ENCODE results near the gene HTR2A.
"Not testable (repeated sequence)": the region's sequence is repeated elsewhere in the genome, so short reads cannot be mapped to it uniquely, and the experiment has no call there.

The HTR2A gene

GRCh38 chr13:46866150-46866549 lies 30.7 kb downstream of the HTR2A start:
- no peak for DNase-seq

- no peak for DNase-seq
These were observed 31.9 kb downstream of the HTR2A start for GRCh38 chr13:46864941-46865340.

DNA sequence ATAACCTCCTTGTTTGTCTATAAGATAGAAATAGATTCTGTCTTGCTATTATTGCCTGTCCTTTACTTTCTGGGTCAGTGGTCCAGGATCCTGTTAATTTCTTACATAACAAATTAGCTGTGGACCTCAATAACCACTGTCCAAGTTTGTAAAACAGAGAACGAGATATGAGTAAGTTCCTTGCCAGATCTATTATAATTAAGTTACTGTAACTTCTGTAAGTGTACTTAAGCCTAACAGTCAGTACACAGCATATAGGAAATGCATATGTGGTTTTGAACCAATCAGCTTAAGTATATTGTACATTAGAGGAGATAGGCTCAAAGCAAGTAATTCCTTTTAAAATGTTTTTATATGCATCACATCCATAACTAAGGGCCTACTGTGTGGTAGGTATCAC lies 34.9 kb downstream of the HTR2A start:
- DNase-seq: no peak

DNA sequence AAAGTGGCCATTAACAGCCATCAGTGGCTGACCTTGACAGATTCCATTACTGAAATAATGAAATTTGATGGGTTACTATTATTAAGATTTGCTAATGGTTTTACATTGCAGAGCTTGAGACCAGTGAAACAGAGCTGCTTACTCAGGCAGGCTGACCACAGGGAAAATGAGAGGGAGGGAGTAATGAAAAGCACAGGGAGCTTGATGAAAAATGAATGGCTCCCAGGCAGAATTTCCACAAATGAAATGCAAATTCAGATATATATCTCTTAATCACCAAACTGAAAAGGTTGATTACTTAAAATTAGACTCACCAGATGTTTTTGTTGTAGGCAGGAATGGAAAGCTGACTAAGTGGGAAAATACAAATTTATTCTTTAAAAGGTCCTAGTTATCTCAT lies 36.1 kb downstream of the HTR2A start:
- no peak for DNase-seq

GRCh38 chr13:46858776-46859175 lies 38.1 kb downstream of the HTR2A start:
- DNase-seq: no peak

GRCh38 chr13:46858163-46858562 lies 38.7 kb downstream of the HTR2A start:
- DNase-seq: no peak

DNA sequence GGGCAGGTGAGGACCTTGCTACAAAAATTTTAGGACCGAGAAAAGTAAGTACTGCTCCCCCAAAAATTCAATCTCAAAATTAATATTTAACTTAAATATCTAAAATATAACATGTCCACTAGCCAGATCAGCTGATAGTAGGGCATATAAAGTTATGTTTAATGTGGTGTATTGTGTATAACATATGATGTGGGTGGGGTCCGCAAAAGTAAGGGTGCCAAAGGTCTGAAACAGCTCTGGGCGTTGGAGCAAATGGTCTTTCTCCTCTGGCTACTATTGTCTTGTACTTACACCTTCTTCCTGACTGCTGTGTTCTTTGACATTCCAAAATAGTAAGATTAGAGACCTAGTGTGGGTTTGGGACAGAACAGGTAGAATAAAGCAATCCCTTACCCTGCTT lies 41.2 kb downstream of the HTR2A start:
- DNase-seq: no peak

- no peak for DNase-seq
These were observed 41.7 kb downstream of the HTR2A start for GRCh38 chr13:46855166-46855565.

DNA sequence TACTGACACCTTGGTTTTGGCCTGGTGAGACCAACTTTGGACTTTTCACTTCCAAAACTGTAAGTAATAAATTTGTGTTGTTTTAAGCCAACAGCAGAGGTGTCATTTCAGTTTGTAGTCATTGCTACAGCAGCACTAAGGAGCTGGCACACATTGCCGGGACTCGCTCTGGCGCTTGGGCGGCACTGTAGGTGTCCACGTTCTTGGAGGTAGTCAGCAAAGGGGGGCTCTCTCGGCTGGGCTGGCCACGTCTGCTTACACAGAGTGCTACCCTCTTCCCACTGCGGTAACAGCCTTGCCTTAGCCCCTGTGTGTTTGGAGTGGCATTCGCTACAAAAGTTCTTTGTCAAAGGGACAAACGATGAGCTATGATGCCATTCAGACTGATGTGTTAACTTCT lies 44.7 kb downstream of the HTR2A start:
- no peak for DNase-seq

DNA sequence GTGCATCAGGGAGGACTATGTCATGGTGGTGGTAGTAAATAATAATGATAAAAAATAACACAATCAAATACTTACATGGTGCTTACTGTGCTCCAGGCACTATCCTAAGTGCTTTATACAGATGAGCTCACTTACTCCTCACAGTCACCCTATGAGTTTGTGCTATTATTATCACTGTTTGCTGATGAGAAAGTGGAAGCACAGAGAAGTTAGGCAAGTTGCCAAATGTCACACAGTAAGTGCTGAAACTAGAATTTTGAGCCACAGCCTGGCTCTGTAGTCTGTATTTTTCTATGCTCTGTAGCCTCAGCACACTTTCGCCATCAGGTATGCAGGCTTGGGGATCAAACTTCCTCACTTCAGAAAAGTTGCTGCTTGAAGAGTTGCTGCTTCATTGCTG lies 46.6 kb downstream of the HTR2A start:
- DNase-seq: no peak

DNA sequence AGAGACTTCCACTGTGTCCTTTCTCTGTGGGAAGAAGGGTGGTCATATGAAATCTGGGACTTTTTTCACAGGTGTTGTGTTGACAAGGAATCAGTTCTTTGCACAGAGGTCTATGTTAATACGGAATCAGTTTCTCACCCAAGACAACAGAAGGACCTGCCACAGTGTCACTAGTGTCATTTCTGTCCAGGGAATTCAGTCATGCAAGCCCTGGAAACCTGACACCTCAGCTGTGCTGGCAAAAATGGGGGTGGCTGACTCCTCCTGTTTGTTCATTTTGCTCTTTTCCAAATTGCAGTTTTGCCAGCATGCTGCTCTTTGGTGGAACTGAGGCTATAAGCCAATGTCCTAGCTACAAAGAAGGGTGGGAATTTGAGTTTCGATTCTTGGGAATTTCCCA lies 50.1 kb downstream of the HTR2A start:
- no peak for DNase-seq

DNA sequence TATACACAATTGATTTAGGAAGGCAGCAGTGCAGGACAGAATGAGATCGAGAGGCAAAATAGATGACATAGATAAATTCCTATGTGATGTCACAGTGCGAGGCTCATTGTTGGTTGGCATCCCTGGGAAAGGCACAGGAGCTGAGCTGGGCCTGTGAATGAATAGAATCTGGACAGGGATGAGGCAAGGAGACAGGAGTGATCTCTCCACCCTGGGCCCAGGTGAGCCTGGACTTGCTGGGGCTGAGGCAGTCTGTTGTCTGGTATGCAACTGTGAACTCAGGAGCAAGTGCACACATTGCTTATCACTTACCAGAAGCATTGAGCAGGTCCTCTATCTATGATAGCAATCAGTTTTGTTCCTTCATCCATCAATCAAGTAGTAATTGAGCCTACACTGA lies 51.7 kb downstream of the HTR2A start:
- DNase-seq: no peak

GRCh38 chr13:46844431-46844830 lies 52.4 kb downstream of the HTR2A start:
- DNase-seq: no peak

- DNase-seq: no peak
These were observed 57.5 kb downstream of the HTR2A start for GRCh38 chr13:46839399-46839798.

GRCh38 chr13:46834657-46835056 lies 62.2 kb downstream of the HTR2A start:
- no peak for DNase-seq

GRCh38 chr13:46831588-46832194 lies 65.2 kb downstream of the HTR2A start:
- DNase-seq: no peak

GRCh38 chr13:46830405-46831005 lies 66.3 kb downstream of the HTR2A start:
- DNase-seq: no peak

DNA sequence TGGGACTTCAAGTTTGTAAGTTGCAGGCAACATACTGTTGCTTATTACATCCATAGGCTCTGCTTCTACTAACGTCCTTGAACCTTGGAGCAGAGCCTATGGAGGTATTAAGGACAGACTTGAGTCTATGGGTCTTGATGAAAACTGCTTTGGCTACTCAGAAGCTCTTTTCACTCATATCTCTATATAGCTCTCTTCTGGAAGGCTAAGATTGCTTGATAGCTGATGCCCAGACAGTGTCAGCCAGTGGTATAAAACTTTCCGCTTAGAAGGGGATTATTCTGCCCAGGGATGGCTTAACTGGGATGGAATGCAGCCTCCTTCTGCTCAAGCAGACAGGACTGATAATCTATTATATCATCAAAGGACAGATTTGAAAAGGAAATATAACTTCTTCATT lies 74.3 kb downstream of the HTR2A start:
- no peak for DNase-seq

- no peak for DNase-seq
These were observed 78.9 kb downstream of the HTR2A start for GRCh38 chr13:46817838-46818476.

GRCh38 chr13:46817095-46817494 lies 79.8 kb downstream of the HTR2A start:
- DNase-seq: no peak

- no peak for DNase-seq
These were observed 80.5 kb downstream of the HTR2A start for GRCh38 chr13:46816371-46816770.

DNA sequence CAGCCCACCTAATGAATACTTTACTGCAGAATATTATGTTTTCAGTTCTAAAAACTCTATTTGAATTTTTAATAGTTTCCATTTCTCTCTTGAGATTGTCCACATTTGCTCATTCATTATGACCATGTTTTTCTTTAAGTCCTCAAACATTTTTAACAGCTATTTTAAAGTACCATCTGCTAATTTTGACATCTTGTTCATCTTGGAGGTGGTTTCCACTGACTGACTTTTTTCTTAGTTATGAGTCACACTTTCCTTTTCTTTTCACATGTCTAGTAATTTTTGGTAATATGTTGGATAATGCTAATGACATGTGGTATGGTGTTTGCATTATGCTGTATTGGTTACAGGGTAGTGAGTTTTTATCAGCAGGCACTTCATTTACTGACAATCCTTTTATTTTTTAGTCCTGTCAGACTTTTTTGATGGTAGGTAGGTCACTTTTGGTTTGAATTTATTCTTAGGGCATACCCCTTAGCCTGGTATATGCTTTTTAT lies 84.5 kb downstream of the HTR2A start:
- no peak for DNase-seq

- no peak for DNase-seq
These were observed 86.4 kb downstream of the HTR2A start for GRCh38 chr13:46810440-46810839.

- DNase-seq: not testable (repeated sequence)
These were observed 91.9 kb downstream of the HTR2A start for GRCh38 chr13:46804921-46805320.

DNA sequence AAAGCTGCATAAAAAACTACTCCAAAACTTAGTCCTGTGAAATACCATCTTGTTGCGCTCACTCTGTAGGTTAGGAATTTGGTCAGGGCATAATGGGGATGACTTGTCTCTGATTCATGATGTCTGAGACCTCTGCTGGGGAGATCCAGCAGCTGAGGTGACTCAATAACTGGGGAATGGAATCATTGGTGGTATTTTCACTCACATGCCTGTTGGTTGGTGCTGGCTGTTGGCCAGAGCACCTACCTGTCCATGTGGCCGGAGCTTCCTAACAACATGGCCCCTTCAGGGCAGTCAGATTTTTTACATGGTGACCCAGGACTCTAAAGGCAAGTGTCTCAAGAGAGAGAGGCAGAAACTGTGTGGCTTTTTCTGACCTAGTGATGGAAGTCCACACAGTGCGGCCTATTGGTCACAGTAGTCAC lies 92.5 kb downstream of the HTR2A start:
- DNase-seq: no peak

All from activated CD8-positive, alpha-beta memory T cell treated with anti-CD3 and anti-CD28 coated beads for 24 hours (primary cell).